HG03103 (cell line): Measurements from ENCODE around the gene IFNA21.
"Not testable (repeated sequence)": the region's sequence is repeated elsewhere in the genome, so short reads cannot be mapped to it uniquely, and the experiment has no call there.

Experiments used
- ATAC-seq: cut with Tn5 transposase; IDR thresholded peaks from one replicate; pipeline ENCODE4 v1.9.1; 2021; ENCODE audit warnings: low read depth; ENCODE audit not compliant: unreplicated experiment

IFNA21 gene

GRCh38 chr9:21166560-21166959 lies at the start of gene IFNA21:
Gene IFNA21 (minus strand): TSS chr9:21166660. CDS start chr9:21166612, 48 bp downstream.
- ATAC-seq, result not testable (repeated sequence)

- not testable (repeated sequence) for ATAC-seq
Observed at GRCh38 chr9:21213411-21214326, 47.2 kb upstream of the IFNA21 start.

GRCh38 chr9:21212160-21212559 lies 45.7 kb upstream of the IFNA21 start:
- not testable (repeated sequence) for ATAC-seq

- not testable (repeated sequence) for ATAC-seq
Observed at GRCh38 chr9:21210782-21211181, 44.3 kb upstream of the IFNA21 start.

GRCh38 chr9:21210311-21210710 lies 43.9 kb upstream of the IFNA21 start:
- no peak for ATAC-seq

GRCh38 chr9:21207043-21207442 lies 40.6 kb upstream of the IFNA21 start, which contains the start of gene IFNA10:
Gene IFNA10 (minus strand): TSS chr9:21207143. CDS start chr9:21207097, 46 bp downstream.
- not testable (repeated sequence) for ATAC-seq

GRCh38 chr9:21205204-21205603 lies 38.7 kb upstream of the IFNA21 start:
- ATAC-seq, result no peak

GRCh38 chr9:21202105-21202504 lies 35.6 kb upstream of the IFNA21 start, which contains the start of gene IFNA7:
Gene IFNA7 (minus strand): TSS chr9:21202205. CDS start chr9:21202165, 40 bp downstream.
- ATAC-seq, result not testable (repeated sequence)

GRCh38 chr9:21194867-21195776 lies 28.7 kb upstream of the IFNA21 start:
- peak; percentile 92 for ATAC-seq

- ATAC-seq, result not testable (repeated sequence)
Observed at GRCh38 chr9:21187487-21187886, 21.0 kb upstream of the IFNA21 start, which contains the start of gene IFNA4. Gene IFNA4 (minus strand): TSS chr9:21187587. CDS start chr9:21187531, 56 bp downstream.

- ATAC-seq, result peak; percentile 94
Observed at GRCh38 chr9:21182810-21183736, 16.6 kb upstream of the IFNA21 start.

GRCh38 chr9:21174671-21175070 lies 8.2 kb upstream of the IFNA21 start:
- no peak for ATAC-seq

GRCh38 chr9:21172156-21172555 lies 5.7 kb upstream of the IFNA21 start:
- ATAC-seq, result no peak

GRCh38 chr9:21171351-21171750 lies 4.9 kb upstream of the IFNA21 start:
- ATAC-seq, result no peak

GRCh38 chr9:21165516-21165915 lies 944 bp downstream of the IFNA21 start:
- ATAC-seq, result no peak

GRCh38 chr9:21160178-21160577 lies 6.3 kb downstream of the IFNA21 start:
- peak; percentile 97 for ATAC-seq

- no peak for ATAC-seq
Observed at GRCh38 chr9:21155501-21155900, 11.0 kb downstream of the IFNA21 start.

GRCh38 chr9:21154018-21154608 lies 12.3 kb downstream of the IFNA21 start:
- peak; percentile 81 for ATAC-seq

- ATAC-seq, result peak; percentile 23
Observed at GRCh38 chr9:21153336-21154017, 13.0 kb downstream of the IFNA21 start.
